GM12873 (cell line): ENCODE results near the gene GJD3.

Experiments used
- CTCF ChIP-seq: IDR thresholded peaks from 2 replicates; pipeline ENCODE4 v1.5.1; 2012; ENCODE audit warnings: low read depth, mild to moderate bottlenecking, moderate library complexity, low read length, control low read depth; ENCODE audit not compliant: insufficient read depth; ENCODE audit errors: missing control alignments

The GJD3 gene

GRCh38 chr17:40346765-40347158, 17.8 kb downstream of the GJD3 start:
- TF ChIP-seq CTCF = no peak

- TF ChIP-seq CTCF = no peak
Observed at GRCh38 chr17:40345994-40346764, 18.4 kb downstream of the GJD3 start.

GRCh38 chr17:40345161-40345993, 19.2 kb downstream of the GJD3 start:
- TF ChIP-seq CTCF = no peak

- no peak for TF ChIP-seq CTCF
Observed at GRCh38 chr17:40344421-40345160, 19.9 kb downstream of the GJD3 start.

- no peak for TF ChIP-seq CTCF
Observed at GRCh38 chr17:40343219-40344119, 21.1 kb downstream of the GJD3 start.

GRCh38 chr17:40342504-40343218, 21.9 kb downstream of the GJD3 start:
- TF ChIP-seq CTCF = no peak
